Hepatocyte (in vitro differentiated cells): Measurements from ENCODE around the gene PPP1R7.

ENCODE experiments used
- CTCF ChIP-seq: fragments of 200-600 bp; sonication (generic); IDR thresholded peaks from 2 replicates; pipeline ENCODE4 v1.5.1; 2016; ENCODE audit warnings: antibody characterized with exemption, mild to moderate bottlenecking; ENCODE audit not compliant: poor library complexity
- EZH2 ChIP-seq: fragments of 200-600 bp; sonication (generic); IDR thresholded peaks from 2 replicates; pipeline ENCODE4 v1.6.1; 2016; ENCODE audit warnings: antibody characterized with exemption, mild to moderate bottlenecking, borderline replicate concordance
- EZH2phosphoT487 ChIP-seq: fragments of 200-600 bp; sonication (generic); IDR thresholded peaks from one replicate; pipeline ENCODE4 v1.6.1; 2018; ENCODE audit warnings: antibody characterized with exemption, mild to moderate bottlenecking, low read depth, moderate library complexity; ENCODE audit not compliant: unreplicated experiment, severe bottlenecking

- TF ChIP-seq CTCF = no peak
- no peak for TF ChIP-seq EZH2
- TF ChIP-seq EZH2phosphoT487 = no peak
Measured at GRCh38 chr2:241209271-241209670, 59.0 kb downstream of the PPP1R7 start.
